CD4-positive, alpha-beta T cell treated with Interleukin-4 for 1 hour (primary cell): ENCODE results near the gene SORCS2.
"Not testable (repeated sequence)": the region's sequence is repeated elsewhere in the genome, so short reads cannot be mapped to it uniquely, and the experiment has no call there.

Source experiments
- DNase-seq, 2 donors: peaks; one replicate each; pipeline ENCODE4 v3.0.0-alpha.2; 2020 to 2022

The SORCS2 gene

GRCh38 chr4:7432531-7433375 lies 240.4 kb downstream of the SORCS2 start:
- DNase-seq = no peak

- no peak for DNase-seq
Observed at GRCh38 chr4:7433376-7434140, 241.2 kb downstream of the SORCS2 start.

GRCh38 chr4:7434141-7434765 lies 241.9 kb downstream of the SORCS2 start:
- no peak for DNase-seq

- no peak for DNase-seq
Observed at GRCh38 chr4:7434766-7435150, 242.4 kb downstream of the SORCS2 start, which contains the start of gene PSAPL1. Gene PSAPL1 (minus strand): TSS chr4:7434930. CDS start chr4:7434879, 51 bp downstream.

GRCh38 chr4:7435471-7436061 lies 243.2 kb downstream of the SORCS2 start:
- DNase-seq = peak in 1 of 2 donors; percentile 2

- DNase-seq = no peak
Observed at GRCh38 chr4:7436256-7436655, 243.9 kb downstream of the SORCS2 start.

GRCh38 chr4:7439699-7440098 lies 247.4 kb downstream of the SORCS2 start:
- DNase-seq = no peak

GRCh38 chr4:7441201-7441600 lies 248.9 kb downstream of the SORCS2 start:
- no peak for DNase-seq

- DNase-seq = no peak
Observed at GRCh38 chr4:7442574-7443162, 250.3 kb downstream of the SORCS2 start.

- DNase-seq = no peak
Observed at GRCh38 chr4:7444314-7444713, 252.0 kb downstream of the SORCS2 start.

- DNase-seq = no peak
Observed at GRCh38 chr4:7444731-7445130, 252.4 kb downstream of the SORCS2 start.

- DNase-seq = no peak
Observed at GRCh38 chr4:7447236-7447635, 254.9 kb downstream of the SORCS2 start.

- no peak for DNase-seq
Observed at GRCh38 chr4:7448036-7448435, 255.7 kb downstream of the SORCS2 start.

GRCh38 chr4:7450775-7451433 lies 258.6 kb downstream of the SORCS2 start:
- DNase-seq = no peak

GRCh38 chr4:7451434-7451789 lies 259.1 kb downstream of the SORCS2 start:
- no peak for DNase-seq

- no peak for DNase-seq
Observed at GRCh38 chr4:7451800-7452199, 259.5 kb downstream of the SORCS2 start.

- not testable (repeated sequence) for DNase-seq
Observed at GRCh38 chr4:7452802-7453201, 260.5 kb downstream of the SORCS2 start.

GRCh38 chr4:7457201-7458065 lies 265.1 kb downstream of the SORCS2 start:
- no peak for DNase-seq

GRCh38 chr4:7458066-7458425 lies 265.7 kb downstream of the SORCS2 start:
- no peak for DNase-seq

GRCh38 chr4:7458477-7458876 lies 266.1 kb downstream of the SORCS2 start:
- no peak for DNase-seq

GRCh38 chr4:7459471-7459870 lies 267.1 kb downstream of the SORCS2 start:
- DNase-seq = no peak
